Parathyroid adenoma (tissue), 2 donors: ENCODE data around the gene EGFL8.
"Not testable (repeated sequence)": the region's sequence is repeated elsewhere in the genome, so short reads cannot be mapped to it uniquely, and the experiment has no call there.

Source experiments
- H2AFZ ChIP-seq: fragments of 300-600 bp; sonication (generic); one replicate; pipeline ENCODE4 v1.7.0; 2017; ENCODE audit warnings: antibody characterized with exemption, mild to moderate bottlenecking
- H3K27ac ChIP-seq: fragments of 300-600 bp; sonication (generic); one replicate; pipeline ENCODE4 v1.7.0; 2017
- H3K27me3 ChIP-seq: fragments of 300-600 bp; sonication (generic); one replicate; pipeline ENCODE4 v1.7.0; 2017; ENCODE audit warnings: low read length; ENCODE audit not compliant: control insufficient read depth, insufficient read depth
- H3K36me3 ChIP-seq: fragments of 300-600 bp; sonication (generic); one replicate; pipeline ENCODE4 v1.7.0; 2017; ENCODE audit warnings: low read length; ENCODE audit not compliant: control insufficient read depth, insufficient read depth
- H3K4me1 ChIP-seq: fragments of 300-600 bp; sonication (generic); one replicate; pipeline ENCODE4 v1.7.0; 2017; ENCODE audit warnings: control low read depth
- H3K4me2 ChIP-seq: fragments of 300-600 bp; sonication (generic); one replicate; pipeline ENCODE4 v1.7.0; 2017; ENCODE audit warnings: low read length
- H3K4me3 ChIP-seq: fragments of 300-600 bp; sonication (generic); one replicate; pipeline ENCODE4 v1.7.0; 2017; ENCODE audit warnings: low read depth, low read length
- H3K79me2 ChIP-seq: fragments of 300-600 bp; sonication (generic); one replicate; pipeline ENCODE4 v1.7.0; 2017; ENCODE audit warnings: control low read depth
- H3K9ac ChIP-seq: fragments of 300-600 bp; sonication (generic); one replicate; pipeline ENCODE4 v1.7.0; 2017; ENCODE audit warnings: mild to moderate bottlenecking
- H3K9me3 ChIP-seq: fragments of 300-600 bp; sonication (generic); one replicate; pipeline ENCODE4 v1.7.0; 2017; ENCODE audit warnings: low read length; ENCODE audit not compliant: control insufficient read depth
- CTCF ChIP-seq: fragments of 300-600 bp; sonication (generic); IDR thresholded peaks from one replicate; pipeline ENCODE4 v1.7.0; 2017; ENCODE audit warnings: antibody characterized with exemption, mild to moderate bottlenecking
- donor health status: primary hyperparathyroidism.

The EGFL8 gene

GRCh38 chr6:32132110-32132509 is 32.3 kb upstream of the EGFL8 start:
- Histone ChIP-seq H2AFZ (no peak overlapping the region), H3K36me3 (no peaks in the 10 kb centered on the region), H3K9me3 (no peaks in the 10 kb centered on the region), H3K27me3 (no peaks in the 10 kb centered on the region), H3K4me2 (no peak overlapping the region), H3K4me3 (no peak overlapping the region), H3K9ac (no peak overlapping the region), H3K79me2 (peaks cover 5% of the 10 kb centered on the region), H3K27ac (no peak overlapping the region), H3K4me1 (peaks cover 12% of the 10 kb centered on the region)
- no peak for TF ChIP-seq CTCF

- no peak for TF ChIP-seq CTCF
These were observed 30.6 kb upstream of the EGFL8 start for GRCh38 chr6:32133786-32134185.

GRCh38 chr6:32137454-32137853 is 26.9 kb upstream of the EGFL8 start:
- no peaks in the 10 kb centered on the region for H3K36me3 ChIP-seq
- no peaks in the 10 kb centered on the region for H3K9me3 ChIP-seq
- H2AFZ ChIP-seq: no peak overlapping the region
- no peaks in the 10 kb centered on the region for H3K79me2 ChIP-seq
- H3K4me3 ChIP-seq: no peak overlapping the region
- peaks cover 10% of the 10 kb centered on the region for H3K4me1 ChIP-seq
- no peak for TF ChIP-seq CTCF
- no peak overlapping the region for H3K9ac ChIP-seq
- H3K4me2 ChIP-seq: no peak overlapping the region
- no peak overlapping the region for H3K27ac ChIP-seq
- H3K27me3 ChIP-seq: no peaks in the 10 kb centered on the region

More at GRCh38 chr6:32133786-32134185, 30.6 kb upstream of the EGFL8 start:
- Histone ChIP-seq H3K4me3 (no peak overlapping the region), H2AFZ (no peak overlapping the region), H3K4me2 (no peak overlapping the region), H3K9me3 (no peaks in the 10 kb centered on the region), H3K27ac (no peak overlapping the region), H3K4me1 (peaks cover 4% of the 10 kb centered on the region), H3K9ac (no peak overlapping the region), H3K79me2 (no peaks in the 10 kb centered on the region), H3K27me3 (no peaks in the 10 kb centered on the region), H3K36me3 (no peaks in the 10 kb centered on the region)

GRCh38 chr6:32139590-32139989 is 24.8 kb upstream of the EGFL8 start:
- Histone ChIP-seq H3K36me3 (no peaks in the 10 kb centered on the region), H2AFZ (no peak overlapping the region), H3K27ac (no peak overlapping the region), H3K4me2 (no peak overlapping the region), H3K4me1 (peaks cover 10% of the 10 kb centered on the region), H3K4me3 (no peak overlapping the region), H3K9ac (no peak overlapping the region), H3K27me3 (no peaks in the 10 kb centered on the region), H3K79me2 (no peaks in the 10 kb centered on the region), H3K9me3 (no peaks in the 10 kb centered on the region)
- no peak for TF ChIP-seq CTCF

GRCh38 chr6:32140420-32141046 is 23.9 kb upstream of the EGFL8 start:
- no peaks in the 10 kb centered on the region for H3K79me2 ChIP-seq
- H3K4me1 ChIP-seq: peaks cover 10% of the 10 kb centered on the region
- H3K27me3 ChIP-seq: no peaks in the 10 kb centered on the region
- H3K36me3 ChIP-seq: no peaks in the 10 kb centered on the region
- no peak for TF ChIP-seq CTCF
- H3K4me2 ChIP-seq: peak overlapping the region; percentile 49
- H3K27ac ChIP-seq: peak overlapping the region; percentile 67
- peak overlapping the region; percentile 84 for H2AFZ ChIP-seq
- H3K9me3 ChIP-seq: no peaks in the 10 kb centered on the region
- peak overlapping the region; percentile 14 for H3K4me3 ChIP-seq
- H3K9ac ChIP-seq: no peak overlapping the region

GRCh38 chr6:32144238-32144637 is 20.2 kb upstream of the EGFL8 start:
- not testable (repeated sequence) for H3K9ac ChIP-seq, H3K4me2 ChIP-seq, H3K4me1 ChIP-seq, H3K27me3 ChIP-seq, H3K4me3 ChIP-seq, H3K9me3 ChIP-seq, H3K79me2 ChIP-seq, H3K27ac ChIP-seq, H3K36me3 ChIP-seq
- peak overlapping the region; percentile 9 for H2AFZ ChIP-seq
